GM12864 (cell line): ENCODE measurements around the gene FAM135A.
"Not testable (repeated sequence)": the region's sequence is repeated elsewhere in the genome, so short reads cannot be mapped to it uniquely, and the experiment has no call there.

Experiments
- DNase-seq: peaks from one replicate; pipeline ENCODE4 v3.0.0-alpha.2; 2011; ENCODE audit warnings: low read depth
- H3K4me3 ChIP-seq: 2 replicates; pipeline ENCODE4 v1.5.1; 2011; ENCODE audit warnings: mild to moderate bottlenecking, low read depth, low read length, control low read depth
- TF ChIP-seq, protein P1 (sequence below): IDR thresholded peaks from 2 replicates; pipeline ENCODE4 v1.5.1; 2011; ENCODE audit warnings: low read depth, mild to moderate bottlenecking, moderate library complexity, low read length, control low read depth, inconsistent platforms; ENCODE audit errors: missing control alignments

FAM135A gene

DNA sequence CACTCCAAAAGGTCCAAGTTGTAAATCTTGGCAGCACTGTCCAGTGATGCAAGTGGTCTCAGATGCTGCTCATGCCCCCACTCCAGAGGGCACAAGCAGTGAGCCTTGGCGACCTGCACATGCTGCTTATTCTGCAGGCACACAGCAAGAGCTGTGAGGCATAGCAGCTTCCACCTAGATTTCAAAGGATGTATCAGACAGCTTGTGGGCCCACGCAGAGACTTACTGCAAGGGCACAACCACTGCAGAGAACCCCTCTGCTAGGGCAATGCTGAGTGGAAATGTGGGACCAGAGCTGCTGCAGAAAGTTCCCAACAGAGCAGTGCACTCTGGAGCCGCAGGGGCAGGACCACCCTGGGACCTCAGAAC, 179.8 kb downstream of the FAM135A start:
- TF ChIP-seq, protein P1, sequence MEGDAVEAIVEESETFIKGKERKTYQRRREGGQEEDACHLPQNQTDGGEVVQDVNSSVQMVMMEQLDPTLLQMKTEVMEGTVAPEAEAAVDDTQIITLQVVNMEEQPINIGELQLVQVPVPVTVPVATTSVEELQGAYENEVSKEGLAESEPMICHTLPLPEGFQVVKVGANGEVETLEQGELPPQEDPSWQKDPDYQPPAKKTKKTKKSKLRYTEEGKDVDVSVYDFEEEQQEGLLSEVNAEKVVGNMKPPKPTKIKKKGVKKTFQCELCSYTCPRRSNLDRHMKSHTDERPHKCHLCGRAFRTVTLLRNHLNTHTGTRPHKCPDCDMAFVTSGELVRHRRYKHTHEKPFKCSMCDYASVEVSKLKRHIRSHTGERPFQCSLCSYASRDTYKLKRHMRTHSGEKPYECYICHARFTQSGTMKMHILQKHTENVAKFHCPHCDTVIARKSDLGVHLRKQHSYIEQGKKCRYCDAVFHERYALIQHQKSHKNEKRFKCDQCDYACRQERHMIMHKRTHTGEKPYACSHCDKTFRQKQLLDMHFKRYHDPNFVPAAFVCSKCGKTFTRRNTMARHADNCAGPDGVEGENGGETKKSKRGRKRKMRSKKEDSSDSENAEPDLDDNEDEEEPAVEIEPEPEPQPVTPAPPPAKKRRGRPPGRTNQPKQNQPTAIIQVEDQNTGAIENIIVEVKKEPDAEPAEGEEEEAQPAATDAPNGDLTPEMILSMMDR: no peak
- no peak overlapping the region for H3K4me3 ChIP-seq
- DNase-seq: no peak

DNA sequence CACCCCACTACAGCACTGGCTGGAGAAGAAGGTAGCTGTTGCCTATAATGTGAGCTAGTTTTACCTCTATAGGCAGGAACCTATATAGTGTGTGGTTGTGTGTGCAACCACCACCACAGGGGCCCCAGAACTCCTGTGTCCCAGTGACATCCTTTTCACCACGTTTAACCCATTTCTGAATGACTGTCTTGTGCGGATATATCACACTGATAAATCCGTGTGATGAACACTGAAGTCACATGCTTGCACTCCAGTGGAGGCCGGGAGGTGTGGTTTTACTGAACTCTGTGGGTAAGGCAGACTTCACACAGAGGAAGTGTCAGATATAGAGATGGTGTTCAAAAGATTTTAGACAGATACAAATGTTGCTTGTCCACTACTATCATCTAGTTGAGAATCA, 185.9 kb downstream of the FAM135A start:
- TF ChIP-seq, protein P1: no peak
- H3K4me3 ChIP-seq: no peak overlapping the region
- DNase-seq: no peak

DNA sequence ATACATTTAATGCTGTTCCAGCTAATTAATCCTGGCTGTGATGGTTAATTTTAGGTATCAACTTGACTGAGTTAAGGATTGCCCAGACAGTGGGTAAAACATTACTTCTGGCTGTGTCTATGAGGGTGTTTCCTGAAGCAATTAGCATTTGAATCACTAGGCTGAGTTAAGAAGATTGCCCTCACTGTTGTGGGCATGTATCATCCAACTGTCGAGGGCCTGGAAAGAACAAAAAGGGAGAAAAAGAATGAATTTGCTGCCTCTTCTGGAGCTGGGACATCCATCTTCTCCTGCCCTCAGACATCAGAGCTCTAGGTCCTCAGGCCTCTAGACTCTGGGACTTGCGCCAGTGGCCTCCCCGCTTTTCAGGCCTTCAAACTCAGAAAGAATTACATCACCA, 187.7 kb downstream of the FAM135A start:
- TF ChIP-seq, protein P1: no peak
- DNase-seq: no peak
- H3K4me3 ChIP-seq: no peak overlapping the region

DNA sequence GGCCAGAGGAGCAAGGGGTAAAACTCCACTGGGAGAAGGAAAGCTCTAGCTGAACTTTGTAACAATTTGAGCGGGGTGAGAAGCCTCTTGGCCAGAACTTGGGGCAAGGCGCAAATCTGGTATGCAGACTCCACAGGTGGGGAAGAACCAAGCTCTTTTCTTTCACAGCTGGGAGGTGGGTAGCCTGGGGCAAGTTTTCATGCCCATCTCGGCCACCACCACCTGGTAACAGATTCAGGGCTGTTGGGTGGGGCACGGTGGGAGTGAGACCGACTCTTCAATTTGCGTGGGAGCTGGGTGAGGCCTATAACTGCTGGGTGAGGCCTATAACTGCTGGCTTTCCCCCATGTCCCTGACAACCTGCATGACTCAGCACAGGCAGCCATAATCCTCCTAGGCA, 190.9 kb downstream of the FAM135A start:
- TF ChIP-seq, protein P1: no peak
- DNase-seq: no peak
- H3K4me3 ChIP-seq: no peak overlapping the region

DNA sequence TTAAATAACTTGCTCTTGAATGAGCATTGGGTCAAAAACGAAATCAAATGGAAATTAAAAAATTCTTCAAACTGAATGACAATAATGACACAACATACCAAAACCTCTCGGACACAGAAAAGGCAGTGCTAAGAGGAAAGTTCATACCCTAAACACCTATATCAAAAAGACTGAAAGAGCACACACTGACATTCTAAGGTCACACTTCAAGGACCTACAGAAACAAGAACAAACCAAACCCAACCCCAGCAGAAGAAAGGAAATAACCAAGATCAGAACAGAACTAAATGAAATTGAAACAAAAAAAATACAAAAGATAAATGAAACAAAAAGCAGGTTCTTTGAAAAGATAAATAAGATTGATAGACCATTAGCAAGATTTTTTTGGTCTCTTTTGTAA, 194.1 kb downstream of the FAM135A start:
- not testable (repeated sequence) for DNase-seq

DNA sequence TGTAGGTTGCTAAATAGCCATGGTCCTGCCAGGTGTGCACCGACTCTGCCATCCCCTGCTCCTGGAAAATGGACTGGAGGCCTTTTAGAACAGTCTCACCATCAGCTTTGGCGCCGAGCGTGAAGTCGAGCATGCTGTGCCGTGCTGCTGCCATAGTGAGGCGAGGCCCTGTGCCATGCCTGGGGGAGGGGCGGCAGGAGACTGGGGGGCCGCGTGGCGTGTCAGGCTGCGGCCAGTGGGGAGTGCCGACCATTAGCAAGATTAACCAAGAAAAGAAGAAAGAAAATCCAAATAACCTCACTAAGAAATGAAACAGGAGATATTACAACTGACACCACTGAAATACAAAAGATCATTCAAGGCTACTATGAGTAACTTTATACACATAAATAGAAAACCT, 195.9 kb downstream of the FAM135A start:
- not testable (repeated sequence) for DNase-seq, H3K4me3 ChIP-seq

More for the DNA sequence above, 194.1 kb downstream of the FAM135A start:
- not testable (repeated sequence) for H3K4me3 ChIP-seq
